Endodermal cell (in vitro differentiated cells): ENCODE results near the gene PTPRN2. TPM values are rescaled to one million over a fixed set of nuclear protein-coding genes. Genes with fewer than 3 reads are reported as not detected.

Experiments used
- DNase-seq: peaks from one replicate; pipeline ENCODE4 v3.0.0-alpha.2; 2017
- H3K27ac ChIP-seq: 2 replicates; pipeline ENCODE4 v1.5.1; 2013; ENCODE audit warnings: mild to moderate bottlenecking, low read depth, low read length, moderate library complexity
- H3K27me3 ChIP-seq: 2 replicates; pipeline ENCODE4 v1.6.1; 2013; ENCODE audit warnings: mild to moderate bottlenecking, low read length, moderate library complexity; ENCODE audit not compliant: insufficient read depth, control insufficient read depth, poor library complexity, severe bottlenecking
- H3K36me3 ChIP-seq: 2 replicates; pipeline ENCODE4 v1.7.0; 2013; ENCODE audit warnings: mild to moderate bottlenecking, low read length, moderate library complexity; ENCODE audit not compliant: control insufficient read depth, insufficient read depth
- H3K4me1 ChIP-seq: one replicate; pipeline ENCODE4 v1.7.0; 2013; ENCODE audit warnings: low read length; ENCODE audit not compliant: control insufficient read depth, insufficient read depth
- H3K4me3 ChIP-seq: 2 replicates; pipeline ENCODE4 v1.5.1; 2013; ENCODE audit warnings: mild to moderate bottlenecking, low read length, moderate library complexity
- H3K9ac ChIP-seq: 2 replicates; pipeline ENCODE4 v1.6.1; 2013; ENCODE audit warnings: mild to moderate bottlenecking, low read length, moderate library complexity; ENCODE audit not compliant: poor library complexity, severe bottlenecking; ENCODE audit errors: extremely low read depth
- H3K9me3 ChIP-seq: 2 replicates; pipeline ENCODE4 v1.6.1; 2013; ENCODE audit warnings: mild to moderate bottlenecking, low read length, moderate library complexity; ENCODE audit not compliant: control insufficient read depth
- H3K27ac Mint-ChIP-seq: 2 replicates; pipeline ENCODE4 v1.8.0; 2020; ENCODE audit warnings: mixed read lengths
- H3K27me3 Mint-ChIP-seq: 2 replicates; pipeline ENCODE4 v1.8.0; 2021; ENCODE audit warnings: mild to moderate bottlenecking, mixed read lengths; ENCODE audit not compliant: insufficient read depth
- H3K36me3 Mint-ChIP-seq: 2 replicates; pipeline ENCODE4 v1.8.0; 2020; ENCODE audit warnings: low read depth, mixed read lengths
- H3K4me1 Mint-ChIP-seq: 2 replicates; pipeline ENCODE4 v1.8.0; 2020; ENCODE audit warnings: mixed read lengths
- H3K4me3 Mint-ChIP-seq: 2 replicates; pipeline ENCODE4 v1.8.0; 2020; ENCODE audit warnings: mild to moderate bottlenecking, moderate library complexity, mixed read lengths
- H3K9me3 Mint-ChIP-seq: 2 replicates; pipeline ENCODE4 v1.8.0; 2020; ENCODE audit warnings: mild to moderate bottlenecking, mixed read lengths
- WGBS, 2 experiments: methylation state at CpG; one replicate each; pipeline versions ENCODE4 v1.1.5 to v1.1.7; 2013; ENCODE audit warnings: missing lambda C conversion rate in 2 of 2, mixed read lengths in 1 of 2; ENCODE audit not compliant: insufficient coverage in 1 of 2, insufficient read length in 1 of 2; 5-methylcytosine and 5-hydroxymethylcytosine counted together
- total RNA-seq, 2 donors: library from RNA; stranded (reverse); fragmentation: NEBNext Ultra II Directional in 1 of 2; extraction: Animal tissue kit (Norgen Biotek cat#: 25700) in 1 of 2; gene quantifications; 2 replicates in 1 of 2; 3 replicates in 1 of 2; pipeline ENCODE4 v1.2.1, GENCODE V29; 2021
- TF ChIP-seq, protein P1 (sequence below): fragments of 200-600 bp; sonication (generic); conservative IDR thresholded peaks from 2 replicates; pipeline ENCODE4 v1.5.0; 2021; ENCODE audit warnings: antibody characterized with exemption, mild to moderate bottlenecking

PTPRN2 gene
- total RNA-seq, 2 donors from 2014 or later = 0.69 to 1.2 TPM

DNA sequence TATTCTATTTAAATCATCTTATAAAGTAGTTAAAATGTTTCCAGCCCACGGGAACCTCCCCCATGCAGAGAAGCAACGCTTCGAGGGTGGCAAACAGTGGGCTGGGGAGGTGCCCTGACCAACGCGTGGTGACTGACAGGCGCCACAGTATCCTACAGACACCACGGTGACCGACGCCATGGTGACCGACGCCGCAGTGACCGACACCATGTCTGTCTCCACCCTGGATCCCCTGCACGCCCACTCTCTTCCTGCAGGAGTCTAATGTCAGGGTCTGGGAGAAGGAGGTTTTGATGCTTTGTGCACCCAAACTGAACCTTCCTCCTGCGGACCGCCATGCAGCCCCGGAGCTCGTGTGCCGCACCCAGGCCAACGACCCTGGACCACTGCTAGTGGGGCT lies 464.4 kb downstream of the PTPRN2 start:
- Mint-ChIP-seq H3K27ac (no peak overlapping the region), H3K36me3 (no peaks in the 10 kb centered on the region), H3K27me3 (no peaks in the 10 kb centered on the region), H3K4me1 (no peaks in the 10 kb centered on the region), H3K4me3 (no peak overlapping the region), H3K9me3 (peaks cover 27% of the 10 kb centered on the region)
- Histone ChIP-seq H3K36me3 (no peaks in the 10 kb centered on the region), H3K4me1 (no peaks in the 10 kb centered on the region), H3K4me3 (no peak overlapping the region), H3K9ac (no peak overlapping the region), H3K27ac (no peak overlapping the region), H3K9me3 (peaks cover 88% of the 10 kb centered on the region), H3K27me3 (no peaks in the 10 kb centered on the region)
- DNase-seq = no peak
- TF ChIP-seq, protein P1, sequence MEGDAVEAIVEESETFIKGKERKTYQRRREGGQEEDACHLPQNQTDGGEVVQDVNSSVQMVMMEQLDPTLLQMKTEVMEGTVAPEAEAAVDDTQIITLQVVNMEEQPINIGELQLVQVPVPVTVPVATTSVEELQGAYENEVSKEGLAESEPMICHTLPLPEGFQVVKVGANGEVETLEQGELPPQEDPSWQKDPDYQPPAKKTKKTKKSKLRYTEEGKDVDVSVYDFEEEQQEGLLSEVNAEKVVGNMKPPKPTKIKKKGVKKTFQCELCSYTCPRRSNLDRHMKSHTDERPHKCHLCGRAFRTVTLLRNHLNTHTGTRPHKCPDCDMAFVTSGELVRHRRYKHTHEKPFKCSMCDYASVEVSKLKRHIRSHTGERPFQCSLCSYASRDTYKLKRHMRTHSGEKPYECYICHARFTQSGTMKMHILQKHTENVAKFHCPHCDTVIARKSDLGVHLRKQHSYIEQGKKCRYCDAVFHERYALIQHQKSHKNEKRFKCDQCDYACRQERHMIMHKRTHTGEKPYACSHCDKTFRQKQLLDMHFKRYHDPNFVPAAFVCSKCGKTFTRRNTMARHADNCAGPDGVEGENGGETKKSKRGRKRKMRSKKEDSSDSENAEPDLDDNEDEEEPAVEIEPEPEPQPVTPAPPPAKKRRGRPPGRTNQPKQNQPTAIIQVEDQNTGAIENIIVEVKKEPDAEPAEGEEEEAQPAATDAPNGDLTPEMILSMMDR = no peak
- WGBS, 2 experiments = 87 to 94% methylated on average over 17 to 20 of the region's 20 CpGs

DNA sequence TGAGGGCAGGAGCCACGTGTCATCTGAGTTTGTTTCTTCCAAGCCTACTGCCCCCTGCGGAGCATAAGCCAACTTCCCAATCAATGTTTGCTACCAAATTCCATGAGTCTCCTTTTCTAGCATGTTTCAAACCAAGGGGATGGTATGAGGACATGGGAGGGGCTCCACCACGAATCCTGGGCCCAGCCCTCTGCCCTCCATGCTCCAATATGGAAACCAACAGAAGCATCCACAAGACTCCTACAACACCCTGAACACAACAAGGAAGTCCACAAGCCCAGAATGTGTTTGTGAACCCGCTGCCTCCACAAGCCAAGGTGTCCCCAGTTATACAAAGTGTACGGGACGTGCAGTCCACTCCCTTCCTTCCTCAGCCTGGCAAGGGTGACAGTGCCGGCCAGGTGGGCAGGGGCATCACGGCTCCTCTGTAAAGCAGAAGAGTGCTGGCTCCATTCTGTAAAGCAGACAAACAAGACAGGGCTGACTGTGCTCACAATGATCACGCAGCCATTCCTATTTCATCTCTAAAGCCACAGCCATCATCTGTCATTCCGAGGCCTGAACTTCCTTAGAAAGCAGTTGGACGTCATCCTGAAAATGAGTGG lies 466.1 kb downstream of the PTPRN2 start:
- Histone ChIP-seq H3K9me3 (peaks cover 87% of the 10 kb centered on the region), H3K27me3 (no peaks in the 10 kb centered on the region), H3K9ac (no peak overlapping the region), H3K4me1 (no peaks in the 10 kb centered on the region), H3K4me3 (no peak overlapping the region), H3K27ac (no peak overlapping the region), H3K36me3 (no peaks in the 10 kb centered on the region)
- TF ChIP-seq, protein P1 = no peak
- Mint-ChIP-seq H3K27ac (no peak overlapping the region), H3K4me1 (no peaks in the 10 kb centered on the region), H3K9me3 (peaks cover 37% of the 10 kb centered on the region), H3K27me3 (no peaks in the 10 kb centered on the region), H3K36me3 (no peaks in the 10 kb centered on the region), H3K4me3 (no peak overlapping the region)
- DNase-seq = no peak
- 66 to 67% methylated on average over 6 to 11 of the region's 11 CpGs for WGBS, 2 experiments

DNA sequence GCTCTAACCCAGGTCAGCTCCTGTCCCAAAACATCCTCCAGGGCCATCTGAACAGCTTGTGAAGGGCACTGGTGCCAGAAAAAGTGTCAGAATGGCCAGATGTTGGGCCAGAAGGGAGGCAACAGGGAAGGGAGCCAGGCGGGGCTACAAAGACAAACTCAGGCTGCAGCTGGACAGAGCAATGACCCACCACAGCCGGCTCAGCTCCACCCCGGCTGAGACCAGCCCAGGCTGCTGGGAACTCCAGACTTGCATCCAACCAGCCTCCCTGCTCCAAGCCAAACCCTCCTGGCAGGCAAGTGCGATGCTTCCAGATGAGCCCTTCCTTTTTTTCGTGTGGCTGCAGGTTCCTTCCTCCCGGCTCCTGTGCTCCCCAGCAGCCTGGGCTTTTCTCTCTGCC lies 466.9 kb downstream of the PTPRN2 start:
- no peak for DNase-seq
- H3K27ac Mint-ChIP-seq = no peak overlapping the region
- no peak overlapping the region for H3K4me3 ChIP-seq
- H3K36me3 Mint-ChIP-seq = no peaks in the 10 kb centered on the region
- TF ChIP-seq, protein P1 = no peak
- no peak overlapping the region for H3K27ac ChIP-seq
- H3K4me3 Mint-ChIP-seq = no peak overlapping the region
- no peaks in the 10 kb centered on the region for H3K27me3 Mint-ChIP-seq
- no peaks in the 10 kb centered on the region for H3K36me3 ChIP-seq
- peaks cover 44% of the 10 kb centered on the region for H3K9me3 Mint-ChIP-seq
- no peak overlapping the region for H3K9ac ChIP-seq
- no peaks in the 10 kb centered on the region for H3K27me3 ChIP-seq
- H3K9me3 ChIP-seq = peaks cover 93% of the 10 kb centered on the region
- 58 to 67% methylated on average over 4 to 6 of the region's 6 CpGs for whole genome bisulfite sequencing, 2 experiments
- no peaks in the 10 kb centered on the region for H3K4me1 Mint-ChIP-seq
- H3K4me1 ChIP-seq = no peaks in the 10 kb centered on the region
